ENCODE data around the gene STYXL2. TPM values are rescaled to one million over a fixed set of nuclear protein-coding genes. Genes with fewer than 3 reads are reported as not detected.

STYXL2 gene
- total RNA-seq, 6 experiments from 2014 or later = 0.12 TPM; not detected in 5

GRCh38 chr1:167071286-167071685 is 22.6 kb upstream of the STYXL2 start:
- ATAC-seq (no peak), DNase-seq (no peak)
- TF ChIP-seq CTCF (IDR thresholded peaks at IDR 0.05) (no peak), POLR2A (IDR thresholded peaks at IDR 0.05) (no peak)
- Histone ChIP-seq H3K4me3 (no peak overlapping the region), H3K27me3 (no peaks in the 10 kb centered on the region), H3K9me3 (no peaks in the 10 kb centered on the region), H3K27ac (no peak overlapping the region), H3K36me3 (no peaks in the 10 kb centered on the region), H3K4me1 (no peaks in the 10 kb centered on the region)
- 88% methylated on average over 4 of the region's 8 CpGs for WGBS (ENCODE audit: insufficient coverage, low coverage, low lambda C conversion rate, missing lambda C conversion rate)
- intact Hi-C loops (cut with DNase I) = no loop called here

- WGBS (ENCODE audit: insufficient coverage, low coverage, low lambda C conversion rate, missing lambda C conversion rate) = 71% methylated on average over 6 of the region's 8 CpGs
Observed at GRCh38 chr1:167076136-167076710, 17.7 kb upstream of the STYXL2 start.

GRCh38 chr1:167077128-167077867 is 16.6 kb upstream of the STYXL2 start:
- H3K9me3 ChIP-seq = no peaks in the 10 kb centered on the region
- H3K4me1 ChIP-seq = no peaks in the 10 kb centered on the region
- no peaks in the 10 kb centered on the region for H3K36me3 ChIP-seq
- H3K27ac ChIP-seq = no peak overlapping the region
- no peaks in the 10 kb centered on the region for H3K27me3 ChIP-seq
- DNase-seq = no peak
- no peak for ATAC-seq
- no peak overlapping the region for H3K4me3 ChIP-seq
- 65% methylated on average over 3 of the region's 3 CpGs for WGBS (ENCODE audit: insufficient coverage, low coverage, low lambda C conversion rate, missing lambda C conversion rate)
- no peak for TF ChIP-seq CTCF (IDR thresholded peaks at IDR 0.05)
- no peak for TF ChIP-seq POLR2A (IDR thresholded peaks at IDR 0.05)
- intact Hi-C loops (cut with DNase I) = no loop called here

More at GRCh38 chr1:167076136-167076710, 17.7 kb upstream of the STYXL2 start:
- H3K36me3 ChIP-seq = no peaks in the 10 kb centered on the region
- DNase-seq (no peak), ATAC-seq (peak in 1 of 4 donors; percentile 25)
- intact Hi-C loops (cut with DNase I) = no loop called here
- no peak overlapping the region for H3K4me3 ChIP-seq
- no peaks in the 10 kb centered on the region for H3K4me1 ChIP-seq
- TF ChIP-seq CTCF (IDR thresholded peaks at IDR 0.05) (no peak), POLR2A (IDR thresholded peaks at IDR 0.05) (no peak)
- no peaks in the 10 kb centered on the region for H3K9me3 ChIP-seq
- no peaks in the 10 kb centered on the region for H3K27me3 ChIP-seq
- H3K27ac ChIP-seq = no peak overlapping the region

- Histone ChIP-seq H3K4me1 (no peaks in the 10 kb centered on the region), H3K36me3 (no peaks in the 10 kb centered on the region), H3K27me3 (no peaks in the 10 kb centered on the region), H3K9me3 (no peaks in the 10 kb centered on the region), H3K4me3 (no peak overlapping the region), H3K27ac (no peak overlapping the region)
- TF ChIP-seq POLR2A (IDR thresholded peaks at IDR 0.05) (no peak), CTCF (IDR thresholded peaks at IDR 0.05) (no peak)
- ATAC-seq (no peak), DNase-seq (peak in 1 of 3 donors; percentile 5)
- intact Hi-C loops (cut with DNase I) = no loop called here
Observed at GRCh38 chr1:167077868-167078210, 16.0 kb upstream of the STYXL2 start.

Data from right lobe of liver (tissue), 6 donors.